K562 (cell line): ENCODE results near the gene VPS18.

Experiments
- RCOR1 ChIP-seq, 2 experiments: IDR thresholded peaks; 2 replicates each; pipeline ENCODE4 v1.6.1; 2012; ENCODE audit warnings: low read depth in 2 of 2, low read length in 2 of 2, borderline replicate concordance in 1 of 2, improper control_type of control experiment in 1 of 2
- ZNF77 ChIP-seq: fragments of 250-450 bp; sonication (Bioruptor Pico); IDR thresholded peaks from 2 replicates; pipeline ENCODE4 v1.5.0; 2020
- TF ChIP-seq, protein P1 (sequence below), 2 experiments: fragments of 450-650 bp; formaldehyde crosslinking in 1 of 2; IDR thresholded peaks; 2 replicates each; pipeline versions ENCODE4 v1.4.0 to v1.6.1; 2014 to 2020; ENCODE audit warnings: mild to moderate bottlenecking in 2 of 2, borderline replicate concordance in 1 of 2, low read depth in 1 of 2
- TF ChIP-seq, protein P2 (sequence below): sonication (generic); formaldehyde crosslinking; IDR thresholded peaks from 2 replicates; pipeline ENCODE4 v1.8.1; 2023; ENCODE audit warnings: mild to moderate bottlenecking, missing genetic modification reagents
- TF ChIP-seq, protein P3 (sequence below): fragments of 450-650 bp; IDR thresholded peaks from 2 replicates; pipeline ENCODE4 v1.6.1; 2014; ENCODE audit warnings: low read depth, mild to moderate bottlenecking, moderate library complexity, borderline replicate concordance

GRCh38 chr15:40891810-40892446, 2.3 kb upstream of the VPS18 start:
- TF ChIP-seq, protein P1, sequence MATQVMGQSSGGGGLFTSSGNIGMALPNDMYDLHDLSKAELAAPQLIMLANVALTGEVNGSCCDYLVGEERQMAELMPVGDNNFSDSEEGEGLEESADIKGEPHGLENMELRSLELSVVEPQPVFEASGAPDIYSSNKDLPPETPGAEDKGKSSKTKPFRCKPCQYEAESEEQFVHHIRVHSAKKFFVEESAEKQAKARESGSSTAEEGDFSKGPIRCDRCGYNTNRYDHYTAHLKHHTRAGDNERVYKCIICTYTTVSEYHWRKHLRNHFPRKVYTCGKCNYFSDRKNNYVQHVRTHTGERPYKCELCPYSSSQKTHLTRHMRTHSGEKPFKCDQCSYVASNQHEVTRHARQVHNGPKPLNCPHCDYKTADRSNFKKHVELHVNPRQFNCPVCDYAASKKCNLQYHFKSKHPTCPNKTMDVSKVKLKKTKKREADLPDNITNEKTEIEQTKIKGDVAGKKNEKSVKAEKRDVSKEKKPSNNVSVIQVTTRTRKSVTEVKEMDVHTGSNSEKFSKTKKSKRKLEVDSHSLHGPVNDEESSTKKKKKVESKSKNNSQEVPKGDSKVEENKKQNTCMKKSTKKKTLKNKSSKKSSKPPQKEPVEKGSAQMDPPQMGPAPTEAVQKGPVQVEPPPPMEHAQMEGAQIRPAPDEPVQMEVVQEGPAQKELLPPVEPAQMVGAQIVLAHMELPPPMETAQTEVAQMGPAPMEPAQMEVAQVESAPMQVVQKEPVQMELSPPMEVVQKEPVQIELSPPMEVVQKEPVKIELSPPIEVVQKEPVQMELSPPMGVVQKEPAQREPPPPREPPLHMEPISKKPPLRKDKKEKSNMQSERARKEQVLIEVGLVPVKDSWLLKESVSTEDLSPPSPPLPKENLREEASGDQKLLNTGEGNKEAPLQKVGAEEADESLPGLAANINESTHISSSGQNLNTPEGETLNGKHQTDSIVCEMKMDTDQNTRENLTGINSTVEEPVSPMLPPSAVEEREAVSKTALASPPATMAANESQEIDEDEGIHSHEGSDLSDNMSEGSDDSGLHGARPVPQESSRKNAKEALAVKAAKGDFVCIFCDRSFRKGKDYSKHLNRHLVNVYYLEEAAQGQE (IDR thresholded peaks at IDR 0.05; ENCODE audit: borderline replicate concordance): peak; percentile 82; the same call in 1 of the 2 replicates
- TF ChIP-seq, protein P1 (CRISPR knock-in tag; IDR thresholded peaks at IDR 0.05; ENCODE audit: low read depth): no peak
- TF ChIP-seq RCOR1 (IDR thresholded peaks at IDR 0.05; ENCODE audit: borderline replicate concordance in 1 of 2, low read depth in 2 of 2, low read length in 2 of 2) (peak in 1 of 2 experiments; percentile 65; a peak in 1 of 4 replicates), ZNF77 (CRISPR knock-in tag) (no peak)
- TF ChIP-seq, protein P2, sequence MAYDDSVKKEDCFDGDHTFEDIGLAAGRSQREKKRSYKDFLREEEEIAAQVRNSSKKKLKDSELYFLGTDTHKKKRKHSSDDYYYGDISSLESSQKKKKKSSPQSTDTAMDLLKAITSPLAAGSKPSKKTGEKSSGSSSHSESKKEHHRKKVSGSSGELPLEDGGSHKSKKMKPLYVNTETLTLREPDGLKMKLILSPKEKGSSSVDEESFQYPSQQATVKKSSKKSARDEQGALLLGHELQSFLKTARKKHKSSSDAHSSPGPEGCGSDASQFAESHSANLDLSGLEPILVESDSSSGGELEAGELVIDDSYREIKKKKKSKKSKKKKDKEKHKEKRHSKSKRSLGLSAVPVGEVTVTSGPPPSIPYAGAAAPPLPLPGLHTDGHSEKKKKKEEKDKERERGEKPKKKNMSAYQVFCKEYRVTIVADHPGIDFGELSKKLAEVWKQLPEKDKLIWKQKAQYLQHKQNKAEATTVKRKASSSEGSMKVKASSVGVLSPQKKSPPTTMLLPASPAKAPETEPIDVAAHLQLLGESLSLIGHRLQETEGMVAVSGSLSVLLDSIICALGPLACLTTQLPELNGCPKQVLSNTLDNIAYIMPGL (CRISPR knock-in tag): no peak
- TF ChIP-seq, protein P3, sequence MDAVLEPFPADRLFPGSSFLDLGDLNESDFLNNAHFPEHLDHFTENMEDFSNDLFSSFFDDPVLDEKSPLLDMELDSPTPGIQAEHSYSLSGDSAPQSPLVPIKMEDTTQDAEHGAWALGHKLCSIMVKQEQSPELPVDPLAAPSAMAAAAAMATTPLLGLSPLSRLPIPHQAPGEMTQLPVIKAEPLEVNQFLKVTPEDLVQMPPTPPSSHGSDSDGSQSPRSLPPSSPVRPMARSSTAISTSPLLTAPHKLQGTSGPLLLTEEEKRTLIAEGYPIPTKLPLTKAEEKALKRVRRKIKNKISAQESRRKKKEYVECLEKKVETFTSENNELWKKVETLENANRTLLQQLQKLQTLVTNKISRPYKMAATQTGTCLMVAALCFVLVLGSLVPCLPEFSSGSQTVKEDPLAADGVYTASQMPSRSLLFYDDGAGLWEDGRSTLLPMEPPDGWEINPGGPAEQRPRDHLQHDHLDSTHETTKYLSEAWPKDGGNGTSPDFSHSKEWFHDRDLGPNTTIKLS: no peak
